HG03575 (cell line): ENCODE results near the gene POLE.
"Not testable (repeated sequence)": the region's sequence is repeated elsewhere in the genome, so short reads cannot be mapped to it uniquely, and the experiment has no call there.

Experiments used
- ATAC-seq: cut with Tn5 transposase; IDR thresholded peaks from one replicate; pipeline ENCODE4 v1.9.1; 2021; ENCODE audit not compliant: unreplicated experiment, insufficient number of reproducible peaks, low FRiP score; ENCODE audit errors: extremely low read depth

POLE gene

DNA sequence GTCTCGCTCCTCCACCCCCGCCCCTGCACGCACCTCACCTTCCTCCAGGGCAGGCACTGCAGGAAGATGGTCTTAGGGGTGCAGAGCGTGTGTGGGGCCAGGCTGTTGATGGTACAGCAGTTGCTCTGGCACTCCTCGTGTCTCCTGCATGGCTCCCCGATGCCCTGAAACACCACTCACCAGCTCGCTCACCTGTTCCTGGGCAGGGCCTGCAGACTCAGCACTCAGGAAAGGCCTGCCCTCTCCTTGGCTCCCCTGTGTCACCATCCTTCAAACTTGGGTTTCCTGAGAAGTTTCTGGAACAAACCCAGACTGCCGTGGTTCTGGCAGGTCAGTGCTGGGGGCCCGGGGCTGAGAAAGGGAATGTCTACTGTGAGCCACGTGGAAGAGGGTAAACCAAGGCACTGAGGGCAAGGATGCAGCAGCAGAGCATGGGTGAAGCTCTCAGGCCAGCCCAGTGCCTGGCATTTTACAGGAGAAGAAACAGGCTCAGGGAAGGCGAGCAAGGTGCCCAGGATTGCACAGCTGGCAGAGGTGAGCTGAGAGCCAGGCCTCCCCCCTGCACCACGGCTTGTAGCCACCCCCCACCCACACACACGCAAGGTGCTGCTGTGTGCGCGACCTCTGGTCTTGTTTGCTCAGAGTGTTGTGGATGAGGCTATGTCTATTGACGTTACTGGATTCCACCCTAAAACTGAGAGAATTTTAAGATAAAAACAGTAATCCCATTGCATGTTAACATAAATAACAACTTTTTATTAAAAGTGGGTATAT, 82.3 kb downstream of the POLE start:
- ATAC-seq: no peak

DNA sequence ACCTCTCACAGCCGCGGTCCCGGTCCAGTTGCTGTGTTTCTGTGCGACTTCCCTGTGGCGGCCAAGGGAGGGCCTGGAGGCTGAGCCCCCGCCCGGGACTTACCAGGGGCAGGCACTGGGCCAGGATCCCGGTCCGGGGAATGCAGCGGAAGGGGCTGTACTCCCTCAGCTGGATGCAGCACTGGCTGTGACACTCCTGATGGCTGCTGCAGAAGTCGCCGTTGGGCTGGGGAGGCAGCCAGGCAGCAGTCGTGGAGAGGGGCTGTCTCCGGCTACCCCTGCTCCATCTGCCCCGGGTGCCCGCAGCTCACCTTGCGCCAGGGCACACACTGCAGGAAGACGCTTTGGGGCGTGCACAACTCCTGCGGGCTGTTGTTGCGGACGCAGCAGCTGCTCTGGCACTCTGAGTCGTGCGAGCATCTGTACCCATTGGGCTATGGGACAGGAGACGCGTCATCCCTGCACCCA, 83.0 kb downstream of the POLE start:
- no peak for ATAC-seq

DNA sequence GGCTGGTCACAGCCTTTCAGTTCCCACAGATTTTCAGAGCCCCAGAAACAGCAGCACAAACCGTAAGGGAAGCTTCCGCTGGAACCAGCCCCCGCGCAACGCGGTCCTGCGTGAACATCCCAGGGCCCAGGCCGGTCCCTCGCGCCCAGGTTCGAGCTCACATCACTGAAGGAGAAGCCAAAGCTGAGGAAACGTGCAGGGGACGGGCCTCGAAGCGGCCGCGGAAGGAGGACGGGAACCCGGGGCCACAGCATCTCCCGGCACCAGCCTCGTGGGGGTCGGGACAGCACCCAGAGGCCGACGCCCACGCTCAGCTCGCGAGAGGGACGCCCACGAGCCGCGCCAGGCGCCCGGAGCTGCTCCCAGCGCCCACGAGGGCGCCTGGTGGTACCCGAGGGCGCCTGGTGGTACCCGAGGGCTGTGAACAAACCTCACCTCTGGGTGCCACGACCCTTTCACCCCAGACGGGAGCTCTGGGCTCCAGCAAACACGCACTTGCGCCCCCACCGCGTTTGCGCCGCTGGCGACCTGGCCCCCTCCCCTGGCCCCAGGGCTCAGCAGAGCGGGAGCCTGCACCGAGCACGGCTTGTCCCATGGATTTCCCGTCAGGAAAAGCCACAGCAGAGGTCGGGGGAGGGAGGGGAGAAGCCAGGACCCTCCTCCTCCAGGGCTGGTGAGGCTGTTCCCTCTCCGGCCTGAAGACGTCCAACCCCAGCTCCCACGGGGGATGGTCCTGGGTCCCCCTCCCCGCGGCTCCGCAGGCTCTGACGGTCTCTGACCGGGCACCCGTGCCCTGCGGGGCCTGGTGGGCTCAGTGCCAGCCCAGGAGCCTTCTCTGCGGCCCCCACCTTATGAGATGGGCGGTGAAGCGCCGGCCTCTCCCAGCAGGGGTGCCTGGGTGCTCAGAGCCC, 83.6 kb downstream of the POLE start:
- no peak for ATAC-seq

DNA sequence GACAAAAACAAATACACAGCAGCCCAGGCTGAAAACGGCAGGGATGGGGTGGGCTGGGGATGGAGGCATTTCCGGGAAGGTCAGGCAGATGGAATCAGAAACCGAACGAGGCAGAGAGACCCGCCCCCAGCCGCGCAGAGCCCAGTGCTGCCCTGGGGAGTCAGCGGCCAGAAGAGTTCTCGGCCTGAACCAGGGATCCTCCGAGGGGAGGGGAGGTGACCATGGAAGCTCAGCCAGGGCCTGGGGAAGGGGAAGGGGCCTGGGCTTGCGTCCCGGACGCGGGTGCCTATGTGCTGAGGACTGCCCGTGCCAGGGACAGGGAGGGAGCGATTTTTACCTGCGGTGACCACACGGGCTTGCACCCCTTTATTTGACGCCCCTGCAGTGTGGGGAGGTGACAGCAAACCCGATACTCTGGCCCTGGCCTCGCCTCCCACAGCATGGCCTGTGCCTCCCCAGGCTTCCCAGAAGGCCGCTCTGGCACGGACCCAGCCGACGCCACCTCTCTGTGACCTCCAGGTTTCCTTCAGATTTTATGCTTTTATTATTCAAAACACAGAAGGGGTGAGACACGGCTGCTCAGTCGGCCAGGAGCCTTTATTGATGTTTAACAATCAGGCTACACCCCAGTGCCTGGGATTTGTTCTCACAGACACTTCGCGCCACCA, 84.4 kb downstream of the POLE start:
- no peak for ATAC-seq

DNA sequence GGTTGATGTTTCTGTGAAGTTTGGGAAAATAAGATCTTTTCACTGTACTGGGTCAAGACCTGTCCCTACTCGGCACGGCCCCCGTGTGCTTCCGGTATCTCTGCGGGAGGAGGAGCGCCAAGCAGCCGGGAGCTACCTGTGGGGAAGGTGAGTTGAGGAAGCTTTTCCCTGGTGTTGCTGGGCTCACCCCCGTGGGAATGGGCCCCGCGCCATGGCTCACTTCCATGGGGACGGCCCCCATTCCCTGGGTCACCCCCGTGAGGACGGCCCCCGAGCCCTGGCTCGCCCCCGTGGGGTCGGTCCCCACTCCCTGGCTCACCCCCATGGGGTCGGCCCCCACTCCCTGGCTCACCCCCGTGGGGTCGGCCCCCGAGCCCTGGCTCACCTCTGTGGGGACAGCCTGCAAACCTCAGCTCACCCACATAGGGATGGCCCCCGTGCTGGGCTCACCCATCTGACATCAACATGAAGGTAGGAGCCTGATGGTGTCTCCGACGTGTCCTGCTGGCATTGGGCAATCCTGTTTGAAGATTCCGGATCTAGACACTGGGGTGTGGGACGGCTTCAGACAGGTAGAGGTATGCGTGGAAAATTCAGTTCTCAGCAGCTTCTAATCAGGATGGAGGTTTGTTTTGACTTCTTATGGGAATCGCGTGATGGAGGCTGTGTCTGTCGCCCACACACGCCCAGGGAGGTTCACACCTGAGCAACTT, 85.8 kb downstream of the POLE start:
- no peak for ATAC-seq

DNA sequence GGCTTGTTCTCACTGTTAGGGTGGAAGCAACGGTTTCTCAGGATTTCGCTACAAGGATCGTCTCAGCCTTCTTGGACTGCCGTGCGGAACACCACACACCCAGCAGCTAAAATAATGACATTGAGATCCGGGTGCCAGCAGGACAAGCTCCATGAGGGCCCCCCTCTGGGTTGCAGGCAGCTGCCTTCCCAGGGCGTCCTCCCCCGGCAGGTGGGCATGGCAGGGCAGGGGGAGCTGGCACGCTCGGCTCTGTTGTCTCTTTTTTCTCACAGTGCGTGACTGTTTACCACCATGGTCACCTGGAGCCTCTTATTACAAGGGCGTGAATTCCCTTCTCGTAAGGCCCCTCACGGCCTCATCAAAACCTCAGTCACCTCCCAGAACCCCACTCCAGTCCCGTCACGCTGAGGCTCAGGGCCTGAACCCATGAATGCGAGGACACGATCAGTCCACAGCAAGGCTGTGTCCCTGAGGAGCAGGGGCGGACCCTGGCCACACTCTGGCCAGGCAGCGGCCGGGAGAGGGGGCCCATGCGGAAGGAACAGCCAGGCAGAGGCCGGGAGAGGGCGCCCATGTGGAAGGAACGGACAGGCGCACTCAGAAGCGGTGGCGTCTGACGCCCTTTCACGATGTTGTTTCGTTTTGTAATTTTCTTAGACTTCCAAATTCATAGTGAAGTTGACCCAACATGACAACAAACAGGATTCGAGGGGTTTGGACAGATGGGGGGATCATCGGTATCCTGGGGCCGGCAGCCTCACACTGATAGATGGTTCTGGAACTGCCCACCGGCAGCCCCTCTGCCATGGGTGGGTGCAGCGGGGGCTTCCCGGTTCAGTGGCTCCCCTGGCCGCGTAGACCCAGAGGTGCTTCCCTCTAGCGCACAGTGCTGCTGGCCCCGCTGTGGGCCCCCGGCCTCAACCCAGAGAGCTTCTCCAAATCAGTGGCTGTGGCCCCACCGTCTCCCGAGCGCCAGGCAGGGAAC, 86.8 kb downstream of the POLE start:
- no peak for ATAC-seq

DNA sequence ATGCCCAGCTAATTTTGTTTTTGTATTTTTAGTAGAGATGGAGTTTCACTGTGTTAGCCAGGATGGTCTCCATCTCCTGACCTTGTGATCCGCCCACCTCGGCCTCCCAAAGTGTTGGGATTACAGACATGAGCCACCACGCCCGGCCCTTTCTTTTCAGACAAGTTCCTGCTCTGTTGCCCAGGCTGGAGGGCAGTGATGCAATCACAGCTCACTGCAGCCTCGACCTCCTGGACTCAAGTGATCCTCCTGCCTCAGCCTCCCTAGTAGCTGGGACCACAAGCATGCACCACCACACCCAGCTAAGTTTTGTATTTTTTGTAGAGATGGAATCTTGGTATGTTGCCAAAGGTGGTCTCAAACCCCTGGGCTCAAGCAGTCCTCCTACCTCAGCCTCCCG, 87.6 kb downstream of the POLE start:
- not testable (repeated sequence) for ATAC-seq

DNA sequence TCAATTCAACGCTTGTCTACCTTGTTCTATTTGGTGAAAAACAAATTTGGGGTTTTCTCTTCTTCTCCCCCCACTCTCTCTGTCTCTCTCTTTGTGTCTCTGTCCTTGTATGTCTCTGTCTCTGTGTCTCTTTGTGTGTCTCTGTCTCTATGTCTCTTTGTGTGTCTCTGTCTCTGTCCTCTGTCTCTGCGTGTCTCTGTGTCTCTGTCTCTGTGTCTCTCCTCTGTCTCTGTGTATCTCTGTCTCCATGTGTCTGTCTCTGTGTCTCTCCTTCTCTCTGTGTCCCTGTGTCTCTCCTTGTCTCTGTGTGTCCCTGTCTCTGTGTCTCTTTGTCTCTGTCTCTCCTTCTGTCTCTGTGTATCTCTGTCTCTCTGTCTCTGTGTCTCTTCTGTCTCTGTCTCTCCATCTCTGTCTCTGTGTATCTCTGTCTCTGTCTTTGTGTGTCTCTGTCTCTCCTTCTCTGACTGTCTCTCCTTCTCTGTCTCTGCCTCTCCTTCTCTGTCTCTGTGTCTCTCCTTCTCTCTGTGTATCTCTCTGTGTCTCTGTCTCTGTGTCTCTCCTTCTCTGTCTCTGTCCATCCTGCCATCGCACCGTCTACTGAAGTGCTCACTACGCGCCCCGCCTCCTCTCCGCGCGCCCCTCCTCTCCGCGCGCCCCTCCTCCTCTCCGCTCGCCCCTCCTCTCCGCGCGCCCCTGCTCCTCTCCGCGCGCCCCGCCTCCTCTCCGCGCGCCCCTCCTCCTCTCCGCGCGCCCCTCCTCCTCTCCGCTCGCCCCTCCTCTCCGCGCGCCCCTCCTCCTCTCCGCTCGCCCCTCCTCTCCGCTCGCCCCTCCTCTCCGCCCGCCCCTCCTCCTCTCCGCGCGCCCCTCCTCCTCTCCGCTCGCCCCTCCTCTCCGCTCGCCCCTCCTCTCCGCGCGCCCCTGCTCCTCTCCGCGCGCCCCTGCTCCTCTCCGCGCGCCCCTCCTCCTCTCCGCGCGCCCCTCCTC, 89.5 kb downstream of the POLE start:
- no peak for ATAC-seq

DNA sequence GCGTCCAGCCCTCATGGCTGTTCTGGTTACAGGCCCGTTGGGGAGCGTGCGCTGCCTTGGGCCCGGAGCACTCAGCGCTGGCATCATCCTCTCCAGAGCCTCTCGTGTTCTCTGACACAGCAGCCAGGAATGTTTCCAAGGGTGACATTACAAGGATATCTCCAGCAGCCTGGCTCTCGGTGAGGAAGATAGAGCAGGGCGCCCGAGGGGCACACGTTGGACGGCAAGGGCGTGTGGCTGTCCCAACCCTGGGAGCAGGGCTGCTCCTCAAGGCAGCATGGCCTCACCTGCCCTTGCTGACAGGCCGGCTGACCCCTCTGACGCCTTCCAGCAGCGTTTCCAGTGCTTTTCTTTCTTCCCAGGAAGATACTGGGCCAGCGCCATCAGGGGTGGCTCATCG, 91.1 kb downstream of the POLE start:
- ATAC-seq: no peak

DNA sequence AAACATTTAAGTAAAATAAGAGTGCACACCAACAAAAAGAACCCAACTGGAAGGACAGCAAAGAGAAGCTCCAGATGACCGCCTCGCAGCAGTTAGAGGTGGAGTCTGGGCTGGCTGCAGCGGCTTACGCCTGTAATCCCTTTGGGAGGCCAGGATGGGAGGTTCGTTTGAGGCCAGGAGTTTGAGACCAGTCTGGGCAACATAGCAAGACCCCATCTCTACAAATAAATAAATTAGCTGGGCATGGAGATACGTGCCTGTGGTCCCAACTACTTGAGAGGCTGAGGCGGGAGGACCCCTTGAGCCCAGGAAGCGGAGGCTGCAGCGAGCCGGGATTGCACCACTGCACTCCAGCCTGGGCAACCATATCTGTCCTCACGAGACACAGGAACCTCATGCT, 92.0 kb downstream of the POLE start:
- ATAC-seq: no peak

DNA sequence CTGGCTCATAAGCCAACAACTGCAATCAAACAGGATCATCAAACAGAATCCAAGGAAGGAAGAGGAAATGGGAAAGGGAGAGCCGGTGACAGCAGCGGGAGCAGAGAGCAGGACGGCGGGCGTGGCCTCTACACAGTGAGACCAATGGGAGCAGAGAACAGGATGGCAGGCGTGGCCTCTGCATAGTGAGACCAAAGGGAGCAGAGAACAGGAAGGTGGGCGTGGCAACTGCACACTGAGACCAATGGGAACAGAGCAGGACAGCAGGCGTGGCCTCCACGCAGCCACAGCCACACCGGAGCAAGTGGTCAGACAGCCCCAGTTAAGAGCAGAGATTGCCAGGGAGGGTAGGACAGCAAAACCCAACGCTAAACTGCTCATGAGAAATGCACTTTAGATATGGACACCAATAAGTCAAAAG, 93.2 kb downstream of the POLE start:
- ATAC-seq: no peak

DNA sequence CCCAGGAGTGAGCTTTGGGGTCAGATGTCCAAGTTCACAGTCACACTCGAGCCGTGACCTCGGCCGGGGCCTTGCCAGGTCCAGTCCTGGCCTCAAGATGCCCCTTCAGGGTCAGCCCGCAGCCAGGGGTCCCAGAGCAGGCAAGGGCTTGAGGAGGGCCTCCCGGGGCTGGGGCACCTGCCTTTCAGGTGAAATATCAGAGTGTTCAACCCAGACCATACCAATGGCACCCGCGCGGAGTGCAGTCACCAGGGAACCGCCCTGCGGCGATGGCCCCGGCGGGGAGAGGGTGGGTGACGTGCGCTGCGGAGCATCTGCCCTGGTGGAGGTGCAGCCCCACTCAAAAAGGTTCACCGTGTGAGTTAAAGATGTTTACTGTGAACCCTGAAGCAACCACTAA, 93.6 kb downstream of the POLE start:
- no peak for ATAC-seq

DNA sequence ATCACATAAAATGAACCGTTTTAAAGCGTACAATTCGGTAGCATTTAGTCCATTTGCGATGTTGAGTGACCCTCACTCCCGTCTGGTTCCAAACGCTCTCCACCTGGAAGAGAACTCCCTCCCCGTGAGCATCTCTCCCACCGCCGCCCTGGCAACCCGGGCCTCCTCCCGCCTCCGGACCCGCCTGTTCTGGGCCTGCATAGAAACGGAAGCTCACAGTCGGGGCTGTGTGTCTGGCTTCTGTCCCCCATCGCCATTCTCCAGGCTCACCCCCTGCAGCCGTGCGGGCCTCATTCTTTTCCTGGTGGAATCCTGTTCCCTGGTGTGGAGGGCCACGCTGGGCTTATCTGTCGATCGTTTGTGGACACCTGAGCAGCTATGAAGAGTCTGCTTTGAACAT, 94.1 kb downstream of the POLE start:
- no peak for ATAC-seq

DNA sequence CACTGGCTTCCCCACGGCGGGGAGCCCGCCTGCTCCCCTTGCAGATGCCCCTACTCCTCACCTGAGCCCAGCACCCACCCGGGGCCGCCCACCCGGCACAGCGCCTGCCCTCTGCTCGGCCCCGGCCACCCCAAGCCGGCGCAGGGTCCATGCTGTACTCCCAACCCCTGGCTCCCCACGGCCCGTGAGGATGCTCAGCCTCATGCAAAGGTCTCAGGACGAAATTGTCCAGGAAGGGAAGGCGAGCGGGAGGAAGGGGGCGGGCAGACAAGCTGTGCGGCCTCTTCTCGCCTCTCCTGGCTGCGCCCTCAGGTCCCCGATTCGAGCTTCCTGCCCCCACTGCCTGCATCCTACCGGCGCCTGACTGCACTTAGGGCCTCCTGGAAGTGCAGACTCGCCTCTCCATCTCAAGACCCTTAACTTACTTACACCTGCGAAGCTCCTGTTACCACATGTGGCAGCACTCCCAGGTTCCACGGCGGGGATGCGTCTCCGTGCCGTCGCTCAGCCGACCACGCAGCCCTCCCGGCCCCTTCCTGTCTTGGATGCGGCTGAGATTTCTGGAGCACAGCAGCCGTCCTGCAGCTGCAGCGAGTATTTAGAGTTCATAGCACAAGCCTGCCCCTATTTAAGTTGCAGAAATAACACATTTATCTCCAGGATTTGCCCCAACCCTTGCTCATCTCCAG, 94.7 kb downstream of the POLE start:
- ATAC-seq: no peak

DNA sequence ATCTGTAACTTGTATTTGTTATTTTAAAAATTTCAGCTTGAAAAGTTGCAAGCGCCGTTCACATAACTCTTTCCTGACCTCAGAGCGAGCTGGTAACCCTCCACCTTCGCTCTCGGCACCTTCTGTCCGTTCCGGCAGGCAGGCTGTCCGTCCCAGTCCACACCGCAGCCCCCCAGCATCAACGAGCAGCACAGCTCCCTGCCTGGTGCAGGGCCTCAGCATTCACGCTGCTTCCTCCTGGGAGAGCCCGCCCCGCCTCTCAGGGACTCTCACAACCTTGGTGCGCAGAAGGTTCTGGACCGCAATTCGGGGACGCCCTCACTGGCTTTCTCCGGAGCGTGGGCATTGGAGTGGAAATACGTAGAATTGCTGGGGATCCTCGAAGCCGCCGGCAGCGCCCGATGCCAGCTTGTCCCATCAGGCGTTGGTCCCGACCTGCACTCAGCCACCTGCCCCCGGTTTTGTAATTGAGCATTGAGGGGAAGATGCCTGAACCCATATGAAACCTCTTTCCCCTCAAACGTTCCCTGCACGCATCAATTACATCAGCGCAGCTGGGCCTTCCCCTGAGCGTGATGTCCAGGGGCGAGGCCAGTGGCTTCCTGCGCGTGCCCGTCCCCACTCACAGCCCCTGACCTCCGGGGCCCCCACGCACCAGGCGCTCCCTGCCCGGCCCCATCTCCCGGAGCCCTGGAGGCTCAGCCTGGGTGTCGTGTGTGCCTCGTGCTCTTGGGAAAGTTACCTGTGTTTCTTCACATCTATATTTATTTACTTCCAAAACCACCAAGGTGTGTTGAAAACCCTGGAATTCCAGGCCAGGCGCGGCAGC, 95.8 kb downstream of the POLE start:
- no peak for ATAC-seq
